Measurements from ENCODE around the gene SMYD3.
"Not testable (repeated sequence)": the region's sequence is repeated elsewhere in the genome, so short reads cannot be mapped to it uniquely, and the experiment has no call there.

The SMYD3 gene

GRCh38 chr1:245990315-245991022 is 516.6 kb downstream of the SMYD3 start:
- DNase-seq (ENCODE audit: low read depth in 2 of 2): no peak

GRCh38 chr1:245988393-245989078 is 518.5 kb downstream of the SMYD3 start:
- DNase-seq (ENCODE audit: low read depth in 2 of 2): no peak

DNA sequence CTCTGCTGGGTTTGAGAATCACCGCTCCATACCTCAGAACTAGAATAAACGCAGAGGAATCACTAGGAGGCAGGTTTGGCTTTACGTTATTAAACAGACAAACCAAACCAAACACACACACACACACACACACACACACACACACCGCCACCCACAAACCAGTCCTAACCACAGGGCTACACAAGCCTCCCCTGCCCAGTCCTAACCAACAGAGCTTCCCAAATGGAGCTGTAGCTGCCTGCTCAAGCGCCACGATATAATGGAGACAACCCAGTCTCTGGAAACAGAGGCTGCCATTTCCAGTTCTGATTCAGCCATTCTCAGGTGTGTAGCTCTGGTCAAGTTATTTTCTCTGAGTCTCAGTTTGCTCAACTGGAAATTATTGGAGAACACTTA is 519.1 kb downstream of the SMYD3 start:
- no peak for DNase-seq (ENCODE audit: low read depth in 2 of 2)

DNA sequence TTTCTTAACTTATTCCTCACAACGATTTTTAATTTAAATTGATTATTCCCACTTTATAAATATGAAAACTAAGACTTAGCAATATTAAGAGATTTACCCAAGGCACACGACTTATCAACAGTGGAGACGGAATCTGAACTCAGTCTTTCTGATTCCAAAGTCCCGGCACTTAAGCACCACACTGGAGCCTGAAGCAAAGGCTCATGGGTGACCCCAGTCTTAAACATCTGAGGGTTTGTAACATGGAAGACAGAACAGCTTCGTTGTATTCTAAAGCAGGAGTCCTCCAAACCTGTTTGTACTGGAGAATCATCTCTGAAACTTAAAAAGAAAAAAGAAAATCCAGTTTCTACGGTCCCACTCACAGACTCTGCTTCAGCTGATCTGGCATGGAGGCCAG is 519.5 kb downstream of the SMYD3 start:
- DNase-seq (ENCODE audit: low read depth in 2 of 2): no peak

GRCh38 chr1:245987219-245987545 is 519.9 kb downstream of the SMYD3 start:
- DNase-seq (ENCODE audit: low read depth in 2 of 2): no peak

DNA sequence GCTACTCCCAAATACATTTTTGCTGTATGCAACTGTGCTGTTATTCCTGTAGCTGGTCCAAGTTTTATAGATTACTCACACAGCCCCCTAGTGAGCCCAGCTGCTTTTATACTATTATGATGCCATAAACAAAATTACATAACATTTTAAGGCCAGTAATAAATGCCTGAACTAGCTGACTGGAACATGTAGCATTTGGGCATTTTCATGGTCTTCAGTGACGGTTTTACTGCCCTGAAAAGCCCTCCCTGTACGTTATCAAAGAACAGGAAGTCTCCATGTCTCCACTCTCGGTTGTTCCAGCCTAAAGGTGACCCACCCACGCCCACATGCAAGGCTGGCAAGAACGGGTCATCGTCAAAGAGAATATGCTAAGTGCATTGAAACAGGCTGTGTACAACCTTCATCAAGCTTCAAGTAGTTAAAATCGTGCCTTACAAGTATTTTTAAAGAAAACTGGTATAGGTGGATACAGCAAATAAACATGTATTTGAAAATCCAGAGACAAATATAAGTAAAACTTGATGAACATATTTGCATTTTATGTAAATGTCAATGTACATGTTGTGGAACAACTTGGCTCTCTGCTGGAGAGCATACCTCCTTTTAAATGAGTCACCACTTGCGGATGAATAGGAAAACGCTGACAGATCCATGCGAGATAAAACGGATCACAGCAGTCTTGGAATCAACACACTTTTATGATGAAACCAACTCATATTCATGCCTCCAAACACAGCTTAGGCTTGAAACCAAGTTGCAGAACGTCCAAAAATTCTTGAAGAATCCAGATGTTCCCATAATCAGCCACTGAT is 520.5 kb downstream of the SMYD3 start:
- no peak for DNase-seq (ENCODE audit: low read depth in 2 of 2)

GRCh38 chr1:245984390-245985155 is 522.5 kb downstream of the SMYD3 start:
- no peak for DNase-seq (ENCODE audit: low read depth in 2 of 2)

DNA sequence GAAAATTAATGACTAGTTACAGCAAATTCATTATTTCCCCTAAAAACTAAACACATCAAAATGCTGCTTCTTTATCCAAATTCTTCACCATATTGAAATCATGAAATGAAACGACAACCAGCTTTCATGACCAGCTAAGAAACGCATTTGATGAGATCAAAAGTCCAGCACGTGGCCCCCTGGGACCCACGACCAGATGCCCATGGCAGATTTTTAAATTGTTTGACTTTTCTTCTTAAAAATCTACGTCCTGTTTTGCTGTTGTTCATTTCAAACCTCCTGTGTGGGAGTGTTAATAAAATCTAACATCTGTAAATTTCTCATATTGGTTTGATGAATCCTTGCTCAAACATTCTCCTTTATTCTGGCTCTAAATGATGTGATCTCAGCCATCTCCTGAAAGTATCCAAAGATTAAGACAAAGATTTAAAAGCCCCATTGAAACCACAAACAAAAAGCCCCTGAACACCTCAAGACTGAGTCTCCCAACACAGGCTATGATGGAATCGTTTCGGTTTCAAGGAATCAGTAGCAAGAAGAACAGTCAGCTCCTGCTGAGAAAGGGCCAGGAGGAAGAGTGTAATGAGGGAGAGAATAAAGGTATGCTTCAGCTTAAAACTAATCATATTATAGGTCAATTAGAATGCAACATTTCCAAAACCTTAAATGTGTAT is 523.6 kb downstream of the SMYD3 start:
- no peak for DNase-seq (ENCODE audit: low read depth in 2 of 2)

DNA sequence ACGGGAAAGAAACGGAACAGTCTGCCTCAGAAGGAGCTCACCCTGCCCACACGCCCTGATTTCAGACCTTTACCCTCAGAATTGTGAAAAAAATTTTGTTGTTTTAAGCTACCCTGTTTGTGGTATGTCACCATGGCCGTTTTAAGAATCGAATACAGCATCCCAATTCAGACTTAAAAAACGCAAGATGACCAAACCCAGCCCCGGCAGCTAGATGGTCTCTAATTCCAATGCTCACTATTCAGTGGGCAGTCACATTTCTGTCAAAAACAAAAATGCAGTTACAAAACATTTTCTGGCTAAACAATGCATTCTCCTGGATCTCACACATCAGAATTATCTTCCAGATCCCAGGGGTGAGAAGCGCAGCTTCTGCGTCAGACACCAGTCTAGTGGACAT is 527.5 kb downstream of the SMYD3 start:
- no peak for DNase-seq (ENCODE audit: low read depth in 2 of 2)

- no peak for DNase-seq (ENCODE audit: low read depth in 2 of 2)
Observed at GRCh38 chr1:245978915-245979314, 528.2 kb downstream of the SMYD3 start.

DNA sequence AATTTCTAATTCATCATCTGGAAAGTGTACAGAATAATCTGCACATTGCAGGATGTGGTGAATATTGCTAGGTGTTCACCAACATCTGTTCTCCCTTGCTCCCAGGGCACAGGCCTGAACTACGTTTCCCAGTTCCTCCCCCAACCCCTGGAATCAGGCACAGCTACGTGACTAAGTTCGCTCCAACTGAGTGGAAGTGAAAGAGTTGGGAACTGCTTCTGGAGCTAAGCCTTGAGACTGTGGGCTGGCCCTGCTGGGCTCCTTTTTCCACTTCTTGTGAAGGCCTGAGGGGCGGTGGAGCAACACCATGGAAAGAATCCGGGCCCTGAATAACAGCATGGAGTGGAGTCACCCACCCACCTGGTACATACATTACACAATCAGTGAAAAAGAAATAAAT is 534.6 kb downstream of the SMYD3 start:
- no peak for DNase-seq (ENCODE audit: low read depth in 2 of 2)

- no peak for DNase-seq (ENCODE audit: low read depth in 2 of 2)
Observed at GRCh38 chr1:245971711-245972085, 535.4 kb downstream of the SMYD3 start.

DNA sequence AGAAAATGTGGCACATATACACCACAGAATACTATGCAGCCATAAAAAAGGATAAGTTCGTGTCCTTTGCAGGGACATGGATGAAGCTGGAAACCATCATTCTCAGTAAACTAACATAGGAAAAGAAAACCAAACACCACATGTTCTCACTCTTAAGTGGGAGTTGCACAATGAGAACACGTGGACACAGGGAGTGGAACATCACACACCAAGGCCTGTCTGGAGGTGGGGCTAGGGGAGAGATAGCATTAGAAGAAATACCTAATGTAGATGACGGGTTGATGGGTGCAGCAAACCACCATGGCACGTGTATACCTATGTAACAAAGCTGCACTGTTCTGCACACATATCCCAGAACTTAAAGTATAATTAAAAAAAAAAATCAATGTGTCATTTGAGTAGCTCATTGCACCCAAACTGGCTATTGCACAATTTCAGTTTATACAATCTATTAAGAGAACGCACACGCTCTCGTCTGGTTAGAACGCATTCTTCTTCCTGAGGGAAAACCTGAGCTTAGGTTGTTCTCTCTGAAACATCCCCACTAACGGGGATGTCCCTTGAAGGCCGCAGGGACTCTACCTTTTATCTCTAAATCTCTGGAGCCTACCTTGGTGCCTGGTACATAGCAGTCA is 535.9 kb downstream of the SMYD3 start:
- DNase-seq (ENCODE audit: low read depth in 2 of 2): not testable (repeated sequence)

GRCh38 chr1:245969283-245969682 is 537.8 kb downstream of the SMYD3 start:
- no peak for DNase-seq (ENCODE audit: low read depth in 2 of 2)

DNA sequence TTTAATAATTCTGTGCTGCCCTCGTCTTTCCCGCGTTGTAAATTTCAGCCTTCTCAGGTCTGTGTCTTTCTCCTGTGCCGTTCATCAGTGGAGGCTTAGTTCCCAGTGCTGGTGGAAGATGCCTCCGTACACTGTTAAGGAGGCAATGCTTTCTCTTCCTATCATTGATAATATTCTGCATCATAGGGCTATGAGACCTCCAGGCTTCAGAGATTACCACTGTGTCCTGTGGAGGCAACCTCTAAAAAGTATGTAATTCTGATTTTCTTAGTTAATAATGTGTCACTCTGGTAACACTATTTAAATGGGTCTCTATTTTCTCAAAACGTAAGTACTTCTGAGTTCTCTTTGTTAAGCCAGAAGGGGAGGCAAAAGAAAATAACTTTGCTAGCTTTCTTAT is 538.3 kb downstream of the SMYD3 start:
- no peak for DNase-seq (ENCODE audit: low read depth in 2 of 2)

DNA sequence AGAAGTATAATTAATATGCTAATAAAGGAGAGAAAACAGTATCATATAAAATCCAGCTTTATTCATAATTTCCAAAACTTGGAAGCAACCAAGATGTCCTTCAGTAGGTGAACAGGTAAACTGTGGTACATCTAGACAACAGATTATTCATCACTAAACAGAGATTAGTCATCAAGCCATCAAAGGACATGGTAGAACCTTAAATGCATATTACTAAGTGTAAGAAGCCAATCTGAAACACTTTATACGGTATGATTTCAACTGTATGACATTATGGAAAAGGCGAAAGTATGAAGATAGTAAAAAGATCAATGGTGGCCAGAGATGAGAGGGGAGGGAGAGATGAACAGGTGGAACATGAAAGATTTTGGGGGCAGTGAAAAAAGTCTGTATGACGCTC is 541.7 kb downstream of the SMYD3 start:
- DNase-seq (ENCODE audit: low read depth in 2 of 2): no peak

DNA sequence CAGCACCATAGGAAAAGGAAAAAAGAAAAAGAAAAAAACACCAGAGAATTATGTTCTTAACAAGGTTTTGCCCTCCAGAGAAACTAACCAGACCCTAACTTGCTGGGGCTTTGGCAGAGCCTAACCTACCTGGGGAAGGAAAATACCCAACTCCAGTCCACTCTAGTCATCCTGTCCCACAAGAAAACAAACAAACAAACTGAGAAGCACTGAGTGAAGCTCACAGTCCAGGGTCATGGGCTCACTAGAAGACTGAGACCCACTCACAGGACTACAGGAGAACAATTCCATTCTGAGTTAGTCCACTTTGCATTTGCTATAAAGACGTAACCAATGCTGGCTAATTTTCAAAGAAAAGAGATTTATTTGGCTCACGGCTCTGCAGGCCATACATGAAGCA is 543.4 kb downstream of the SMYD3 start:
- DNase-seq (ENCODE audit: low read depth in 2 of 2): no peak

DNA sequence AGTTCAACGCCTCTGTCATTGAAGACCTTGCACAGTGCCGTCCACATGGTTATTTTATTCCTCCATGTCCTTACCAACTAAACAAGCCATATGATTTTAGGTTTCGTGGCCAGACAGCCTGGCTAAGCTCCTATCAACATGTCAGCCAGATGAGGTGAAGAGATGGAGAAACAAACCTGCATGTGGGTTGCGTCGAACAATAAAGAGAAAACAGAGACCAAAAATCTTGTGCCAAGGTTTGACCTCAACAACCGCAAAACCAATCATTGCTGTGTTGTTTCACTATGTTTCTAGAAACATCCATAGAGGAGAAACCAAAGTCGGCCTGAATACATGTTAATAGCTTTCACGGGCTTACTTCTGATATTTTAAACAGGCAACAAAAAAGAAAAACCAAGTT is 544.6 kb downstream of the SMYD3 start:
- DNase-seq (ENCODE audit: low read depth in 2 of 2): no peak

GRCh38 chr1:245961137-245961540 is 545.9 kb downstream of the SMYD3 start:
- no peak for DNase-seq (ENCODE audit: low read depth in 2 of 2)

DNA sequence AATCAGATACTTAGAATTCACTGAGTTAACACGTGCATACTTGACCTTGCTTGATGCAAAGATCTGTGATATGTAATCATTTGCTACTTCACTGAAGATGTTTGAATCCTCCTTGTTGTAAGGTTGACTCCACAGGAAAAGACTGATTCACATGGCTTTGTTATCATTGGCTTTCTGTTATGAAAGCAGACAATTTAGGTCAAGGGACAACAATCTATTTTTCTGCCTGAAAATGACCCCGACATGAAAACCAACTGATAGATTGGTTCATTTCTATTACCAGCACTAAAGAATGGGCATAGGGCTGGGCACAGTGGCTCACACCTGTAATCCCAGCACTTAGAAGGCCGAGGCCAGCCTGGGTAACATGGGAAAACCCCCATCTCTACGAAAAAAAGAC is 546.9 kb downstream of the SMYD3 start:
- no peak for DNase-seq (ENCODE audit: low read depth in 2 of 2)

DNA sequence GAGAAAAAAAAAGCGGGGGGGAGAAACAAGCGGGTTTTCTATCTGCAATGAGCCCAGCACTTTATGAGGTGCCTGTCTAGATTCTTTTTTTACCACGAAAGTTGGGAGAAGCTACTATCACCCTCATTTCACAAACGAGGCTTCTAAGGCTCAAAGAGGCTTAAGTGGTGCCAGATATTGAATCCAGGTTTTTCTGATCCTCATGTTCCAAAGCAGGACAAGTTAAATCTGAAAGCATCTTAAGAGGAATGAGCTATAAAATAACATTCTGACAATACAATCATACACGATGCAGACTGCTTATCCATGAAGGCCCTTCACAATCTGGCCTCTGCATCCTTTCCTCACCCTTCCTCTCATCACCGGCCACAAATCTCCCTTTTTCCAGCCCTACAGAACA is 549.1 kb downstream of the SMYD3 start:
- no peak for DNase-seq (ENCODE audit: low read depth in 2 of 2)
